Upper lobe of left lung (tissue), 4 donors: Measurements from ENCODE around the gene C4orf36.

Experiments
- EP300 ChIP-seq, 4 donors: sonication (generic); formaldehyde crosslinking; IDR thresholded peaks; one replicate each; pipeline ENCODE4 v1.5.1; 2017; ENCODE audit warnings: antibody characterized with exemption in 4 of 4, control low read depth in 2 of 4
- POLR2A ChIP-seq, 4 donors: fragments of 450-650 bp; IDR thresholded peaks; one replicate each; pipeline ENCODE4 v1.5.1; 2016 to 2017; ENCODE audit warnings: antibody characterized with exemption in 4 of 4, mild to moderate bottlenecking in 2 of 4
- POLR2AphosphoS5 ChIP-seq, 2 donors: sonication (generic); formaldehyde crosslinking; IDR thresholded peaks; one replicate each; pipeline ENCODE4 v1.5.1; 2017; ENCODE audit warnings: antibody characterized with exemption in 2 of 2
- TF ChIP-seq, protein P1 (sequence below), 6 experiments: fragments of 450-650 bp in 4 of 6; fragments of 200-600 bp in 2 of 6; sonication (generic) in 2 of 6; IDR thresholded peaks; one replicate each; pipeline ENCODE4 v1.5.1; 2016 to 2019; ENCODE audit warnings: antibody characterized with exemption in 6 of 6

DNA sequence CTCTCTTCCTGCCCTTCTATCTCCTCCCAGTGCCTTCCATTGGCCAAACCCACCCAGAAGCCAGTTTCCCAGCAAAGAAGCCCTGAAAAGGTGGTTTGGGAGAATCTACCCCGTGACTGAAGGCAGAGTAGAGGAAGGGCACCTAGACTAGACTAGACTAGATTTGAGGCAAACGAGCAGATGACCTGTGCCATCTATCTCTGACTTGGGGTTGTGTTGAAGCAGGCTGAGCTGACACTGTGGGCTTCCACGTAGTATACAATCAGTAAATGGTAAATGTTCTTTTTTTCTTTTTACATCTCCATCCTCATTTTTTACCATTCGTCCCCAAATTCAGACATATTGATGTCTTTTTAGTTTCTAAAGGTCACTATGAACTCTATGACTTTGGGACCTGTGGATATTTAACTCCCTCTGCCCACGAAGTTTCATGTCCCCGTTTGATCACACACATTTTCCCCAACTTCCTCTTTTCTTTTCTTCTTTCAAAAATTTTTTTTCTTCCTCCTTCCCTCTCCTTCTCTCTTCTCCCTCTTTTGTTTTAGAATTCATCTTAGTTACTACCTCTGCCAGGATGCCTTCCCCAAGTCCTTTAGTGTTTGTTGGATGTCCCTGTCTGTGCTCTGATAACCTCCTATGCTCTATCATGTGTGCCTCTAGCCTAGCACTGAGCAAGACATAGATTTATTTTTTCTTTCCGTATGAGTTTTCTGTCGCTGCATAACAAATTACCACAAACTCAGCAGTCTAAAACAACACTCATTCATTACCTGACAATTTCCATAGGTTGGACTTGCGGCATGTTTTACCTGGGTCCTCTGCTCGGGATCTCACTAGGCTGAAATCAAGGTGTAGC lies 36.4 kb upstream of the C4orf36 start:
- TF ChIP-seq, protein P1, sequence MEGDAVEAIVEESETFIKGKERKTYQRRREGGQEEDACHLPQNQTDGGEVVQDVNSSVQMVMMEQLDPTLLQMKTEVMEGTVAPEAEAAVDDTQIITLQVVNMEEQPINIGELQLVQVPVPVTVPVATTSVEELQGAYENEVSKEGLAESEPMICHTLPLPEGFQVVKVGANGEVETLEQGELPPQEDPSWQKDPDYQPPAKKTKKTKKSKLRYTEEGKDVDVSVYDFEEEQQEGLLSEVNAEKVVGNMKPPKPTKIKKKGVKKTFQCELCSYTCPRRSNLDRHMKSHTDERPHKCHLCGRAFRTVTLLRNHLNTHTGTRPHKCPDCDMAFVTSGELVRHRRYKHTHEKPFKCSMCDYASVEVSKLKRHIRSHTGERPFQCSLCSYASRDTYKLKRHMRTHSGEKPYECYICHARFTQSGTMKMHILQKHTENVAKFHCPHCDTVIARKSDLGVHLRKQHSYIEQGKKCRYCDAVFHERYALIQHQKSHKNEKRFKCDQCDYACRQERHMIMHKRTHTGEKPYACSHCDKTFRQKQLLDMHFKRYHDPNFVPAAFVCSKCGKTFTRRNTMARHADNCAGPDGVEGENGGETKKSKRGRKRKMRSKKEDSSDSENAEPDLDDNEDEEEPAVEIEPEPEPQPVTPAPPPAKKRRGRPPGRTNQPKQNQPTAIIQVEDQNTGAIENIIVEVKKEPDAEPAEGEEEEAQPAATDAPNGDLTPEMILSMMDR (IDR thresholded peaks at IDR 0.05) = no peak
- TF ChIP-seq POLR2A (IDR thresholded peaks at IDR 0.05) = no peak
- TF ChIP-seq EP300 (IDR thresholded peaks at IDR 0.05) = no peak
- no peak for TF ChIP-seq POLR2AphosphoS5 (IDR thresholded peaks at IDR 0.05)
